Endothelial cell of umbilical vein (primary cell): Measurements from ENCODE around the gene RNF10.

Experiments used
- EZH2 ChIP-seq: IDR thresholded peaks from 2 replicates; pipeline ENCODE4 v1.6.1; 2012; ENCODE audit warnings: borderline replicate concordance, low read depth, mild to moderate bottlenecking, moderate library complexity, low read length, inconsistent platforms; ENCODE audit not compliant: severe bottlenecking
- FOS ChIP-seq: IDR thresholded peaks from 2 replicates; pipeline ENCODE4 v1.6.1; 2011; ENCODE audit warnings: mild to moderate bottlenecking, low read length, moderate library complexity, borderline replicate concordance; ENCODE audit not compliant: insufficient read depth
- GATA2 ChIP-seq: IDR thresholded peaks from 2 replicates; pipeline ENCODE4 v1.7.0; 2011; ENCODE audit warnings: low read depth, mild to moderate bottlenecking, moderate library complexity, mixed read lengths, low read length; ENCODE audit not compliant: insufficient read length, insufficient read depth
- JUN ChIP-seq: IDR thresholded peaks from 2 replicates; pipeline ENCODE4 v1.6.1; 2011; ENCODE audit warnings: borderline replicate concordance, low read depth; ENCODE audit not compliant: insufficient read length, insufficient read depth
- MYC ChIP-seq: IDR thresholded peaks from one replicate; pipeline ENCODE4 v1.6.1; 2011; ENCODE audit warnings: mild to moderate bottlenecking, low read depth, low read length
- POLR2A ChIP-seq: IDR thresholded peaks from 2 replicates; pipeline ENCODE4 v1.6.1; 2012; ENCODE audit warnings: low read depth, mild to moderate bottlenecking, control low read depth, low read length
- POLR2AphosphoS5 ChIP-seq: IDR thresholded peaks from 2 replicates; pipeline ENCODE4 v1.6.1; 2012; ENCODE audit warnings: low read depth, mild to moderate bottlenecking, control low read depth, low read length, moderate library complexity; ENCODE audit not compliant: insufficient read depth
- TF ChIP-seq, protein P1 (sequence below), 2 donors: IDR thresholded peaks; 1 replicate in 1 of 2; 2 replicates in 1 of 2; pipeline ENCODE4 v1.5.1; 2011; ENCODE audit warnings: low read length in 2 of 2, mild to moderate bottlenecking in 2 of 2, moderate library complexity in 2 of 2, control low read depth in 1 of 2, inconsistent platforms in 1 of 2, low read depth in 1 of 2; ENCODE audit not compliant: insufficient read depth in 1 of 2; ENCODE audit errors: extremely low read depth in 1 of 2
- TF ChIP-seq, protein P2 (sequence below): IDR thresholded peaks from 2 replicates; pipeline ENCODE4 v1.6.1; 2011; ENCODE audit not compliant: insufficient read depth, insufficient read length

DNA sequence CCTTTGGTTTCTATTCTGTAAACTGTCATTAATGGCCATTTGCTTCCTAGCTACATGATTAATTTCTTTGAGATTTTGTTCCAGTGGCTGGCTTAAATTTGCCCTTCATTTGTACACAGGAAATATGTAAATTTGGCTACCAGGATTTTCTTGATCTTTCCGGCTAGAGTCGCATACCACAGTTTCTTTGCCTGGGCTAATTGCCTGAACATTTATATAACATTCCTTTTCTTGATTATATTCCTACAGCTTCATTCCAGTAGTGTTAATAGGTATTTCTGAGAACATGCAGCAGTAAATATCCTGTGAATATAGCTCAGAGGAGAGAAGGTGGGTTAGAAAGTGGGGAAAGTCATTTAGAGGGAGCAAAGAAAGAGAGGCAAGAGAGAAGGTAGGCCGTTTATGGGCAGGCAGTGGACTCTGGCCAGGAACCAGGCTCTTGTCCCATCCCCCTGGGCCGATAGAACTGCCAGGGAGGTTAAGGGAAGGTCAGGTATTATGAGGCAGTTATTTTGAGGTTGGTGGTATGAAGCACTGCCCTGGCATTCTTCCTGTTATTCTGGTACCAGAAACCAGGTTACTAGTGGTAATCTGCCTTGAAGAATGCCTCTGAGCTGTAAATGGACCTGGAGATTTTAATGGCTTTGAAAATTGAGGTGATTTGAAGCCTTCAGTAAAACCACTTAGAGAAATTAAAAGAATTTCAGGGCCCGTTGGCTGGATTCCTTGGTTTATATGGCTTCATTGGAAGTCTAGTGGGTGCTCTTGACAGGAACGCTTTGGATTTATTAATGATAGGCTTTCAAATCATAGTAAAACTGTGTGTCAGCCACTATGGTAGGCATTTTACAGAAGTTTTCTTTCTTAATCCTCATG, 4.4 kb downstream of the RNF10 start:
- TF ChIP-seq EZH2 (no peak), POLR2AphosphoS5 (peak; percentile 22), POLR2A (no peak), GATA2 (no peak), FOS (no peak), JUN (no peak), MYC (no peak)
- TF ChIP-seq, protein P1, sequence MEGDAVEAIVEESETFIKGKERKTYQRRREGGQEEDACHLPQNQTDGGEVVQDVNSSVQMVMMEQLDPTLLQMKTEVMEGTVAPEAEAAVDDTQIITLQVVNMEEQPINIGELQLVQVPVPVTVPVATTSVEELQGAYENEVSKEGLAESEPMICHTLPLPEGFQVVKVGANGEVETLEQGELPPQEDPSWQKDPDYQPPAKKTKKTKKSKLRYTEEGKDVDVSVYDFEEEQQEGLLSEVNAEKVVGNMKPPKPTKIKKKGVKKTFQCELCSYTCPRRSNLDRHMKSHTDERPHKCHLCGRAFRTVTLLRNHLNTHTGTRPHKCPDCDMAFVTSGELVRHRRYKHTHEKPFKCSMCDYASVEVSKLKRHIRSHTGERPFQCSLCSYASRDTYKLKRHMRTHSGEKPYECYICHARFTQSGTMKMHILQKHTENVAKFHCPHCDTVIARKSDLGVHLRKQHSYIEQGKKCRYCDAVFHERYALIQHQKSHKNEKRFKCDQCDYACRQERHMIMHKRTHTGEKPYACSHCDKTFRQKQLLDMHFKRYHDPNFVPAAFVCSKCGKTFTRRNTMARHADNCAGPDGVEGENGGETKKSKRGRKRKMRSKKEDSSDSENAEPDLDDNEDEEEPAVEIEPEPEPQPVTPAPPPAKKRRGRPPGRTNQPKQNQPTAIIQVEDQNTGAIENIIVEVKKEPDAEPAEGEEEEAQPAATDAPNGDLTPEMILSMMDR (IDR thresholded peaks at IDR 0.05; ENCODE audit: extremely low read depth in 1 of 2, insufficient read depth in 1 of 2, low read depth in 1 of 2, low read length in 2 of 2), result no peak
- TF ChIP-seq, protein P2, sequence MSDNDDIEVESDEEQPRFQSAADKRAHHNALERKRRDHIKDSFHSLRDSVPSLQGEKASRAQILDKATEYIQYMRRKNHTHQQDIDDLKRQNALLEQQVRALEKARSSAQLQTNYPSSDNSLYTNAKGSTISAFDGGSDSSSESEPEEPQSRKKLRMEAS, result no peak
